GM21717 (cell line): ENCODE results near the gene LIN7A.
"Not testable (repeated sequence)": the region's sequence is repeated elsewhere in the genome, so short reads cannot be mapped to it uniquely, and the experiment has no call there.

ENCODE experiments used
- ATAC-seq: cut with Tn5 transposase; IDR thresholded peaks from one replicate; pipeline ENCODE4 v1.9.1; 2021; ENCODE audit warnings: mild to moderate bottlenecking, moderate library complexity; ENCODE audit not compliant: unreplicated experiment

The LIN7A gene

DNA sequence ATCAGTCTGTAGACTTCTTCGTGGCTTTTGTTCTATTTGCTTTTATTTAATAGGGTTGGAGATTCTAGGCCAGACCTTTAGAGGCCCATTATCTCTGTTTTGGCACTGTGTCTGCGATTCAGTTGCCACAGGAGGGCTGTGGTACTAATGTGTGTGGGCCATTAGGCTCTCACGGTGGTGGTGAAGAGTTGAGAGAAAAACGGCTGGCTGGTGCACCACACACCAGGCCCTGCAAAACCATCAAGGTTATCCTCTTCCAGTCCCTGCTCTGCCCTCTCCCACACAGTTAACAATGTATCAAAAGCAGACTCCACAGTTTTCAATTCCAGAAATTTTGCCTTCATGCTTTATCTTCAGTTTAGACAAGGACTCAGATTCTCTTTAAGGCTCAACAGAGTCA, 123.3 kb downstream of the LIN7A start:
- ATAC-seq, result no peak

DNA sequence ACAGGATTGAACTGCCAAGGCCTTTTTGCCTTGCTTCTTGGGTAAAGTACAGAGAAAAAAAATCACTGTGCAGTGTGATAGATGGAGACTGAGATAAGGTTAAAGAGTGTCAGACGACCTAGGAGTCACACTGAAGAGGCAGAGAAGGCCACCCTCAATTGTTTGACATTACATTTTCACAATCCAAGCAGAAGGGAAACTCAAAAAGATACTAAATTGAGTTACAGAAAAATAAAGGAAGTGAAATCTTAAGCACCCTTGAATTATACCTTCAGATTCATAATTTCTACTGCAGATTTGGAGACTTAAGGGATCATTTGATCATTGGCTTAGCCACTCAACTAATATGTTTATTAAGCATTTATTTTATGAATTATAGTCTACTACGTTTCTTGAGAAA, 123.9 kb downstream of the LIN7A start:
- peak; percentile 42 for ATAC-seq

DNA sequence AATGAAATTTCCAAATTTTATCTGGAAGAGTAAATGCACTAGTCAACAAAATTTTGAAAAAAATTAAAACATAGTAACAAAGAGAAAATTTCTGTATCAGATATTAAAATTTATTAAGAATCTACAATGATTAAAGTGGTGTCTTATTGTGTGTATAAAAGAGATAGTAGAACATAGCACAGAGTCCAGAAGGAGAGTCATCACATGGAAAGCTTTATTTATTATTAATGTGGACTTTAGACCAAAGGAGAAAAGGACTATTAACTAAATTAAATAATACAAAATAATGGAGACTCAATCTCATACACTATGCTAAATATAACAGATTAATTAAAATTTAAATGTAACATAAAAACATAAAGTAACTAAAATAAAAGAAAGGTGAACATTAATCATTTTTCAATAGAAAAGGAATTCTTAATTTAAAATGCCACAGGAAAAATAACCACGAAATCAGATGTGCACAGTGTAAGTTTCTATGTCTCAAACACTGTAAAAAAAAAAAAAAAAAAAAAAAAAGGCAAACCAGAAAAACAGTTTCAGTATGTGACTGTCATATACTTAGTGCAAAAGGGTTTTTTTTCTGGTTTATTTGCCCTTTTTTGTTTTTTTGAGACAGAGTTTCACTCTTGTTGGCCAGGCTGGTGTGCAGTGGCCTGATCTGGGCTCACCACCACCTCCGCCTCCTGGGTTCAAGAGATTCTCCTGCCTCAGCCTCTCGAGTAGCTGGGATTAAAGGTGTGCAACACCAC, 125.6 kb downstream of the LIN7A start:
- ATAC-seq, result no peak

DNA sequence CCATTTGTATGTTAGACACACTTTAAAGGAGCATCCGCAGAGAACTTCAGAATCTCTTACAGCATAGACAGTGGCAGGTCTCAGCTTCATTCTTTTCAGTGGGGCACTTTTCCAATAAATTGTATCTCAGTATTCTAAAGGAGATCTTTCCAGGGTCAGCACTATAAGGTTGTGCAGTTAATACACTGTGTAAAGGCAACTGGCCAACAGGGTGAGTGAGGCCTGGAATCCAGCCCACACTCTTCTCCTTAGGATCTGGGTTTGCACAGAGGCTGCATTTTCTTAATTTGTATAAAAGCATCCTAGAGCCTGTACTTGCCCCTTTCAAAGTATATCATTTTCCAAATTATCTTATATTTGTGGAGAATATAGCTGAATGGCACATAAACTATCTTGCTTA, 126.9 kb downstream of the LIN7A start:
- ATAC-seq, result no peak

DNA sequence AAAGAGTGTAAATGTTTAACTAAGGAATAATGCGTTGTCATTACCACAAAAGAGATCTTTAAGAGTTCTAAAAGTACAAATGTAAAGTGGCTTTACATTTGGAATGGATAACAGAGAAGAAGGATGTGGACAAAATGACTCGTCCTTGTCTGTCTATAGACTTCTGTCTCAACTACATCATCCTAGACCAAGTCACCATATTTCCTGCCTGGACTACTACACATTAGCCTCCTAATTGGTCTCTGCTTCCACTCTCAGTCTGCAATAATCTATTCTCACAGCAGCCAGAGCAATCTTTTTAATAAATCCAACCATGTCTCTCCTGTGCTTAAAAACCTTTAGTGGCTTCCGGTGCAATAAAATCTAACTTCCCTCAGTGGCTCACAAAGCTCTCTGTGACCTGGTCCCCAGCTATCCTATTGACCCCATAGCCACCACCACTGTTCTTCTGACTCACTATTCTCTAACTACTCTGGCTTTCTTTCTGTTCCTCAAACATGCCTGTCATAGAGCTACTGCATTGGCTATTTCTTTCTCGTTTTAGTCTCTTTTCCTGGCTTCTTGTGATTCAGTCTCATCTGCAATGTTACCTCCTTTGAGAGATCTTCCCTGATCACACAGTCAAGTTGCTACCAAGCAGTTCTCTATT, 130.0 kb downstream of the LIN7A start:
- peak; percentile 96 for ATAC-seq

DNA sequence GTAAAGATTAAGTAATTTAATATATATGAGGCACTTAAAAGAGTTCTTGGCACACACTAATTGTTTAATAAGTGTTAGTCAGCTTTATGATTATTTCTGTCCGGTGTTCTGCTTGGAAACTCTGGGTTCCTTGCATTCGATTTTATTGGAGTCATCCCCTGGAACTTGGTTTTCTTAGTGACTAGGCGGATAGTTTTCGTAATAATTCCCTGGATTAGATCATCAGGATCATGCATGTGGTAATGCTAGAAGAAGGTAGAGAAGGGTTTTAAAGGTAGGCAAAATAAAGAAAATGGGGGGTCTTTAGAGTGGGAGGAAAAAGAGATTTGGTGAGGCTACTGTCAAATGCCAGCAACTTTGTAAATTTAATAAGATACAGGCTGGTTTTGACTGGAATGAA, 132.6 kb downstream of the LIN7A start:
- ATAC-seq, result no peak

DNA sequence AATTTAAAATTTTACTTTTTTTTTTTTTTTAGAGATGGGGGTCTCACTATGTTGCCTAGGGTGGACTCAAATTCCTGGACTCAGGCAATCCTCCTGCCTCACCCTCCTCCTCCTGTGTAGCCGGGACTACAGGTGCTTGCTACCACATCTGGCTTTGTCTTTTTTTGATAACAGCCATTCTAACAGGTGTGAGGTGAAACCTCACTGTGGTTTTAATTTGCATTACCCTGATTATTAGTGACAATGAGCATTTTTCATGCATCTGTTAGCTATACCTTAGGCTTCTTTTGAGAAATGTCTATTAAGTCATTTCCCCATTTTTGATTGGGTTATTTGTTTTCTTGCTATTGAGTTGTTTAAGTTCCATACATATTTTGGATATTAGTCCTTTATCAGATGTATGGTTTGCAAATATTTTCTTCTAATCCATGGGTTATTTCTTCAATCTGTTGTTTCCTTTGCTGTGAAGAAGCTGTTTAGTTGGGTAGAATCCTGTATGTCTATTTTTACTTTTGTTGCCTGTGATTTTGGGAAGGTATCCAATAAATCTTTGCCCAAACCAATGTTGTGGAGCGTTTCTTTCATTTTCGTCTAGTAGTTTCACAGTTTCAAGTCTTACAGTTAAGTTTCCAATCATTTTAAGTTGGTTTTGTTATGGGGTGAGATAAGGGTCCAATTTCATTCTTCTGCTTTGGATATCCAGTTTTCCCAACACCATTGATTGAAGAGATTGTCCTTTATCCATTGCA, 134.9 kb downstream of the LIN7A start:
- peak; percentile 93 for ATAC-seq

DNA sequence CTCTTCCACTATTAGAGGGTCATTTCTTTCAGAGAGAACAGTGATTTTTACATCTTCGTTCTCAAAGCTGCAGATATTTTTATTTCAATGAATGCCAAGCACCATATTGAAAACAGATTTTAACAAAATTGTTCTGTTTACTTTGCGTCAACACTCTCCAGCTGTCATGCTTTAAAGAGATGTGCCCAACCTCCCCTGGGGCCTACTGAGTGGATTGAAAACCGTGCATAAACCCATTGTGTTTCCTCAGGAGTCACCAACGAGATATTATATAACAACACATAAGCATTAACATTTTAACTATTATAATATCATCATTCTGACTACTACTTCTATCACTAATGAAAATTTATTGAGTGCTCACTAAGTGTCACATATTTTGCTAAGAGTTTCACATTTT, 139.5 kb downstream of the LIN7A start:
- no peak for ATAC-seq

DNA sequence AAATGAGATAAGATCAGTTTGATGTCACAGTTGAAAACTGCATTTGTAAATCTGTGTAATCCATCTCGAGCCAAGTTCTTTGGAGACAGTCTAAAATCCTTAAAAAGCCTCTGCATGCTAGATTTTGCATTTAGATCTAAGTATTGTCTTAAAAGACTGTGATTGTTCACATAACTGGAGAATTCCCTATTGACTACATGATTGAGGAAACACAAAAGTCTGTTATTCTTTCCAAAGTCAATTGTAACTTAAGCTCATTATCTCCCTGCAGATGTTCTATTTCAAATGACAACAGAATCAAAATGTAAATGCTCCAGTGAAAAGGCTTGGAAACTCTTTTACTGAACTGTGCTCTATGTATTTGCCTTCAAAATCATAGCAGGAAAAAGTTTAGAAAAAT, 143.2 kb downstream of the LIN7A start:
- no peak for ATAC-seq

DNA sequence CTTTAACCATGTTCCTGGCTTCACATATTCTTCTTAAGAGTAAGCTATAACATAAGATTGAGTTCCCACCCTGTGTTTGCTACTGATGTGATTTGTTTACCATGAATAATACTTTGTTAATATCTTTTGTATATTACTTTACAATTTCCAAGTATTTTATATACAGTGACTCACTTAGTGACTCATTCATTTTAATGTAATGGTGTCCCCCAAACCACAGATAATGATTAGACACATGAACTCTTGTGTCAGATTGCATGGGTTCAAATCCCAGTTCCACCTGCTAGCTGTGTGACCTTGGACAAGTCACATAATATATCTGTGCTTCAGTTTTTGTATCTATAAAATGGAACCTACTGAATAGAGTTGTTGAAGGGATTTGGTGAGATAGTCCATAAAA, 144.9 kb downstream of the LIN7A start:
- no peak for ATAC-seq

DNA sequence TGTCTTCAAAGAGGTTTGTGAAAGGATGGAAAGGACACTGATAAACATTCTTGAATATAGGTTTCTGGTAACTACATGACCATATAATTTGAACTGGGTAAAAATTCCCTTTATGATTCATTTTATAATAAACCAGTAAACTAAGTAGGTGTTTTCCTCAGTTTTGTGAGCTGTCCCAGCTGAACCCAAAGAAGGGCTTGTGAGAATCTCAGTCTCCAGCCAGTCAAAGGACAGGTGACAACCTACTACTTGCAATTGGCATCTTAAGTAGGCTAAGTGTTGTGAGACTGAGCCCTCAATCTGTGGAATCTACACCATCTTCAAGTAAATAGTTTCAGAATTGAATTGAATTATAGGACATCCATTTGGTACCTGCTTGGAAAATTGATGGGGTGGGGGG, 145.9 kb downstream of the LIN7A start:
- ATAC-seq, result no peak

DNA sequence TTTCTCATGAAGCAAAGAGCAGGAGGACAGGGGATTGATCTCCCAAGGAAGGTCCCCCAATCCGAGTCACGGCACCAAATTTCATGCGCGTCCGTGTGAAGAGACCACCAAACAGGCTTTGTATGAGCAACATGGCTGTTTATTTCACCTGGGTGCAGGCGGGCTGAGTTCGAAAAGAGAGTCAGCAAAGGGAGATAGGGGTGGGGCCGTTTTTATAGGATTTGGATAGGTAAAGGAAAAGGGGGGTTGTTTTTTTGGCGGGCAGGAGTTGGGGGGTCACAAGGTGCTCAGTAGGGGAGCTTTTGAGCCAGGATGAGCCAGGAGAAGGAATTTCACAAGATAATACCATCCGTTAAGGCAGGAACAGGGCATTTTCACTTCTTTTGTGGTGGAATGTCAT, 149.3 kb downstream of the LIN7A start:
- ATAC-seq, result not testable (repeated sequence)

DNA sequence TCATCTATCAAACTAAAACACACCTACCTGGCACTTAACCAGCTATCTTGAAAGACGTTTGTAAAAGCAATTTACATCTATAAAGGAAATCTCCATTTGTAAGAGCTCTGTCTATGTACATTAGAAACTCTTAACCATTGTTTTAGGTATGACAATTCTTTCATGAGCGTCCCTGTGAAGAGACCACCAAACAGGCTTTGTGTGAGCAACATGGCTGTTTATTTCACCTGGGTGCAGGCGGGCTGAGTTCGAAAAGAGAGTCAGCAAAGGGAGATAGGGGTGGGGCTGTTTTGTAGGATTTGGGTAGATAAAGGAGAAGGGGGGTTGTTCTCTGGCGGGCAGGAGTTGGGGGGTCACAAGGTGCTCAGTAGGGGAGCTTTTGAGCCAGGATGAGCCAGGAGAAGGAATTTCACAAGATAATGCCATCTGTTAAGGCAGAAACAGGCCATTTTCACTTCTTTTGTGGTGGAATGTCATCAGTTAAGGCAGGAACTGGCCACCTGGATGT, 154.7 kb downstream of the LIN7A start:
- not testable (repeated sequence) for ATAC-seq

DNA sequence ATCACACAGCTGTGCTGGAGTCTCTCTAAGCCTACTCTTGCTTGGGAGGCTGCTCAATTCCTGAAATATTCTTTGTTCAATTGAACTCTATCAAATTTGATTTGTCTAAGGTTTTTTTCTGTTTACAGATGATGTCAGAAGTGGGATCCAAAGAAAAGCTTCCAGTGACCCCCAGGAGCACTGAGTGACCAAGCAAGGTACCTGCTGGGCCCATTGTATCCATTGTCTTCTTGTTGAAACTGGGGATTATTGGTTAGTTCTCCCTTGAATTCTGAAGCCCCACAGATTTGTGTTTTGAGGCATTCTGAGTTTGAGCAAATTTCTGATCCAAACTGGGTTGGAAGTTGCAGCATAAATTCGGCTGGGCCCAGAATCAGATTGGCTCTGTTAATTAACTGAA, 156.4 kb downstream of the LIN7A start:
- ATAC-seq, result no peak

DNA sequence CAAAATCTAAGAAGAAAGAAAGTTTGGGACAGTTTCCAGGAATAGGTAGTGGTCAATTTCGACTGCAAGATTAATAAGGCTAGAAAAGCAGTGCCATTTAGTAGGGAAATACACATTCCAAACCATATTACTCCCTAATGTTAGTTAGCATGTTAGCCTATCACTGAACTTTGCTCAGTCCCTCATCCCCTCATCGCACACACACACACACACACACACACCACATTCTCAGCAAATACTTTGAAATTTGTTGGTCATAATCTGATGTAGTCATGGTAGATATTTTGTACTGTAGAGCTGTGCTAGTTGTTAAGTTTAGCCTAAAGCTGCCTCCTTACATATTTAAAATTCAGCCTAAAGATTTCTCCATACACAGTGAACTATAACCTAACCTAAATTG, 157.0 kb downstream of the LIN7A start:
- no peak for ATAC-seq

DNA sequence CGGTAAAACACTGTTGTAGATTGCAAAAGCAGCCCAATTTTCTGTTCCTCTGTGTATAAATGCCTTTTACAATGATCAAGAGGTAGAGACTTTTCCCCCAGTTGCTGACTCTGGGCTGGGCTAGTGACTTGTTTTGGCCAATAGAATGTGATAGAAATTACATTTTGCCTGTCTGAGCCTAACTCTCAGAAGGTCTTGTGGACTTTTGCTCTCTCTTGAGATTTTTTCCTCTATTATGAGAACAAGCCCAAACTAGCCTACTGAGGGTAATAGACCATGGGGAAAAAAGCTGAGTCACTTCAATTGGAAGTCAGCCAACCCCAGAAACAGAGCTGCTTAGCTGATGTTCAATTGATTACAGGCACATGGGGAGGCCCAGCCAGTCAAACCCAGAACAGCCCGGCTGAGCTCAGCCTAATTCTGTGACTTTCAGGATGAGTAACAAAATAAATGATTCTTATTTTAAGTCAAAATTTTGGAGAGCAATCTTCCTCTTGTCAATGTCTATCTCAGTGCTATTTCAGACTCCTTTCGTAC, 159.7 kb downstream of the LIN7A start:
- peak; percentile 98 for ATAC-seq

DNA sequence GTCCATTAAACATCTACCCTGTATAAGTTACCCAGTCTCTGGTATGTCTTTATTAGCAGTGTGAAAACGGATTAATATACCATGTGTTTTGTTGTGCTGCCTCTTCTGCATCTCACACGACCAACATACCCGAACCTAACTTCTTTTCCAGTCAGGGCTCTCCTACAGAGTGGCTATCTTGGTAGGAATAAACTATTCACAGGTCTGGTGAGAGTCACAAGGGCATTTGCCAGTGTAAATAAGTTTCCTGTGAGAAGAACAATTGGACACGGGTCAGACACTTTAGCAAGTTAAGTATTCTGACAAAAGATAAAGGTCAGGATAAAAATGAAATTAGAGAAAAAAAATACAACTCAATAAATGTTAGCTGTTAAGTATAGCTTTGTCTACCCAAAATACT, 160.1 kb downstream of the LIN7A start:
- ATAC-seq, result no peak

DNA sequence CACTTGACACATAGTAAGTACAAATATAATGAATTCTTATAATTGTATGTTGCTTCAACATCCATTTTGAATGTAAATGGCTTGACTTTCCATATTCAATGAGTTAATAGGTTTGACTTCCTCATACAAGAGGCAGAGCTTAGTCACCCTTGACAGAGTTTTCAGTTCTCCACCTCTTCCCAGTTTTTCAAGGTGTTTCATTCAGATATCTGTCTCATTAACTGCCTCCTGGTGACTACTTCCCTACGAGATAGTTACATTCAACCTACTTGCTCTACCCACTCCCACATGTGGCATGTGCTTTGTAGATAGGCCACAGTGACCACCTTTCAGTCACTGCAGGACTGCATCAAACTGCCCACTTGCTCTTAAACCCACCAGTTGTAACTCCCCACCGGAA, 161.0 kb downstream of the LIN7A start:
- no peak for ATAC-seq

DNA sequence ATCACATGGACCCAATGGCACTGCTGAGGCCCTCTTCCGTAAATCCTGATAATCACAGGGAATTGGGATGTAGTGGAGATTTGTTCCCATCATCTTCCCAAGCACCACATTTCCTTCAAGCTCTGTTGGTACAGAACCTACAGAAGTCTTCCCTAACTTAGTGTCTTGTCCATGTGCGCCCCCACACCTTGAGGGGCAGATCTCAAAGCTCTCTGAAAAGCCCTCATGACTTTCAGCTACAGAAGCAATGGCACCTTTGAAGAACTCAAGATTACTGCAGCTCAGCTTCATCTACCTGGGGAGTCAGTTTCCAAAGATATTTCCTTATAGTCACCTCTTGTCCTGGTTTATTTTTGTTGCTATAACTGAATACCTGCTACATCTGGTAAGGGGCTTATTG, 166.8 kb downstream of the LIN7A start:
- ATAC-seq, result no peak

DNA sequence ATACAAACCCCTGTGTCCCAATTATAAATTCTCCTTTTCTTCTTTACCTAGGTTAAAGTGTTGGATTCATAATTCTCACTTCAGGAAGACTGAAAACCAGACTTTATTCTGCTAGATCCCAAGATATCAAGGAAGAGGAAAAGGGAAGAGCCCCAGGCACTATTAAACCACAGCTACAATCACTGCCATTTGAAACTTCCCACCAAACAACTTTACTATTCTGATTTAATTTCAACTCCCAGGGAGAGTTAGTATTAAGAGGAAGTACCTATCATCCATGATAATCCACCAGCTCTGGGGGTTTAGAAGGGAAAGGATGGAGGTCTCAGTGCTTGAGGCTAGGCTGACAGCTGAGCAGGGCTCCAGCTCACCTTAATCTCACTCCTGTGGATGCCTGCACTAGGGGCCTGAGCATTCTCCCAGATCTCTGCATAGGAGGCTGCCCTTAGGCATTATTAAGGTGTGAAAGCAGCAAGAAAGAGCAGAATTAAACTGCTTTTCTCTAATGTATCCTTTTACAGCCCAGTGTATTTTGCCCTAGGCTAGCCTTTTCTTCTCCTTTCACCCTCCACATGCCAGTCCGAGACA, 168.1 kb downstream of the LIN7A start:
- no peak for ATAC-seq

DNA sequence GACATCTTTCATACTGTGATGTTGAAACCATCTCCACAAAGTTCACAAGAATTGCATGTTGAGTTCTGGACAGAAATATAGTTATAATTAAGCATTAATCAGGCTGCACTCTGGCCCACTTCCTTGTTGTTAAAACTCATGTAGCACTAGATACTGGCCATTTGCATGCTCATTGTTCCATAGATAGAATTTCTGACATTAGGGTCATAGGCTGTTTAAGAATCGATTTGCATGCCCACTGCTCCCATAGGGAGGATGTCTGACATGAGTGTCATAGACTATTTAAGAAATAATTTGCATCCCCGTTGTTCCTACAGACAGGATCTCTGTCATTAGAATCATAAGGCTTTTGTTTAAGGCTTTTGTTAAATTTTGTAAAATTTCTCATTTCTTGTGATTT, 170.8 kb downstream of the LIN7A start:
- peak; percentile 96 for ATAC-seq
